PFSK-1 (cell line): Measurements from ENCODE around the gene TMEM63C.

ENCODE experiments used
- FOXP2 ChIP-seq: optimal IDR thresholded peaks from 2 replicates; pipeline ENCODE3; 2011; ENCODE audit warnings: borderline replicate concordance, control low read depth, inconsistent platforms; ENCODE audit not compliant: insufficient read depth; ENCODE audit errors: extremely low read length, extremely low read depth
- POLR2AphosphoS5 ChIP-seq: IDR thresholded peaks from 2 replicates; pipeline ENCODE4 v1.6.1; 2012; ENCODE audit warnings: low read depth, mild to moderate bottlenecking, control low read depth, low read length, moderate library complexity
- REST ChIP-seq, 2 experiments: IDR thresholded peaks; 2 replicates each; pipeline versions ENCODE4 v1.6.1 to v1.8.0; 2011 to 2012; ENCODE audit warnings: low read depth in 2 of 2, low read length in 2 of 2, control low read depth in 1 of 2, inconsistent platforms in 1 of 2, mild to moderate bottlenecking in 1 of 2, moderate library complexity in 1 of 2; ENCODE audit not compliant: insufficient read depth in 1 of 2
- TAF1 ChIP-seq: IDR thresholded peaks from 2 replicates; pipeline ENCODE4 v1.6.1; 2012; ENCODE audit warnings: low read length, control low read depth, borderline replicate concordance; ENCODE audit not compliant: insufficient read depth

GRCh38 chr14:77154421-77154820 is 27.2 kb upstream of the TMEM63C start:
- TF ChIP-seq POLR2AphosphoS5 (no peak), REST (IDR thresholded peaks at IDR 0.05; ENCODE audit: insufficient read depth in 1 of 2, low read depth in 2 of 2, low read length in 2 of 2) (no peak), TAF1 (no peak), FOXP2 (no peak)
